Measurements from ENCODE around the gene CCDC12. TPM values are rescaled to one million over a fixed set of nuclear protein-coding genes. Genes with fewer than 3 reads are reported as not detected.

Gene CCDC12
- total RNA-seq, 1 experiment from 2014 or later: 52.7 TPM

DNA sequence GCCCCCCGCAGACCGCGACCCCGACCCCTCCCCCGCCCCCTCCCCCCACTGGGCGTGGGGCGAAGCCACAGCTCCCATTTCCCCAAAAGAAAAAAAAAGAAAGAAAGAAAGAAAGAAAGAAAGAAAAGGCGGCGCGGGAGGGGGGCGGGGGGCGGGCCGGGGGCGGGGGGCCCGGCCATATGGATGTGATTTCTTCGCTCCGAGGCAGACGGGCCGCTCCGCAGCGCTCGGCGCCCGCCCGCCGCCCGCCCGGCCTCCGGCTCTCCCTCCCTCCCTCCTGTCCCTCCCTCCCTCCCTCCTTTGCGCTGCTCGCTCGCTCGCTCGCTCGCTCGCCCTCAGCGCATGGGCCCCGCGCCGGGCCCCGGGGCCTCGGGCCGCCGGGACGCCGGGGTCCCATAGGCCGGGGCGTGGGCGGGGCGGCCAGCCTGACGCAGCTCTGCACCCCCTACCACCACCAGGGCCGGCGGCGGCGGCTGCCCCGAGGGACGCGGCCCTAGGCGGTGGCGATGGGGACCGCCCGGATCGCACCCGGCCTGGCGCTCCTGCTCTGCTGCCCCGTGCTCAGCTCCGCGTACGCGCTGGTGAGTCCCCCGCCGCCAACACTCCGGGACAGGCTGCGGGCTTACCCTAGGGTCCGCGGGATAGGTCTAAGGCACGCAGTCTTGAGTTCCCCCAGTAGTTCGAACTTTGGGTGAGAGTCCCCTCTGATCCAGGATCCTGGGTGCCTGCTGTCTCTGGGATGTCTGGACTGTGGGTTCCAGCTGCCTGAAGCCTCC is 93.3 kb downstream of the CCDC12 start:
- Histone ChIP-seq H3K4me1 (peaks cover 31% of the 10 kb centered on the region), H3K27me3 (replicated peaks; ENCODE audit: control insufficient read depth, insufficient read depth, low read length) (no peaks in the 10 kb centered on the region), H3K9me3 (no peaks in the 10 kb centered on the region), H3K4me3 (ENCODE audit: low read depth, low read length) (peak overlapping the region; percentile 58), H3K36me3 (ENCODE audit: control insufficient read depth, insufficient read depth, low read length) (no peaks in the 10 kb centered on the region)
- H3K4me1 Mint-ChIP-seq (ENCODE audit: low read depth, unreplicated experiment): peaks cover 10% of the 10 kb centered on the region
- BruUV-seq (replicated peaks): no TSS peak
- CTCF ChIA-PET: no interaction called here
- H3K36me3 Mint-ChIP-seq (ENCODE audit: insufficient read depth, unreplicated experiment): no peaks in the 10 kb centered on the region
- POLR2A ChIA-PET: interaction anchor here (0.5 kb wide), 1 partner anchor 281 kb away, joined by 5 read pairs; no protein-coding TSS in a partner anchor
- H3K4me3 Mint-ChIP-seq (ENCODE audit: unreplicated experiment): peak overlapping the region; percentile 85
- peaks cover 9% of the 10 kb centered on the region for H3K27me3 Mint-ChIP-seq (ENCODE audit: insufficient read depth, unreplicated experiment)
- no peaks in the 10 kb centered on the region for H3K9me3 Mint-ChIP-seq (ENCODE audit: unreplicated experiment)
- TF ChIP-seq, protein P1, sequence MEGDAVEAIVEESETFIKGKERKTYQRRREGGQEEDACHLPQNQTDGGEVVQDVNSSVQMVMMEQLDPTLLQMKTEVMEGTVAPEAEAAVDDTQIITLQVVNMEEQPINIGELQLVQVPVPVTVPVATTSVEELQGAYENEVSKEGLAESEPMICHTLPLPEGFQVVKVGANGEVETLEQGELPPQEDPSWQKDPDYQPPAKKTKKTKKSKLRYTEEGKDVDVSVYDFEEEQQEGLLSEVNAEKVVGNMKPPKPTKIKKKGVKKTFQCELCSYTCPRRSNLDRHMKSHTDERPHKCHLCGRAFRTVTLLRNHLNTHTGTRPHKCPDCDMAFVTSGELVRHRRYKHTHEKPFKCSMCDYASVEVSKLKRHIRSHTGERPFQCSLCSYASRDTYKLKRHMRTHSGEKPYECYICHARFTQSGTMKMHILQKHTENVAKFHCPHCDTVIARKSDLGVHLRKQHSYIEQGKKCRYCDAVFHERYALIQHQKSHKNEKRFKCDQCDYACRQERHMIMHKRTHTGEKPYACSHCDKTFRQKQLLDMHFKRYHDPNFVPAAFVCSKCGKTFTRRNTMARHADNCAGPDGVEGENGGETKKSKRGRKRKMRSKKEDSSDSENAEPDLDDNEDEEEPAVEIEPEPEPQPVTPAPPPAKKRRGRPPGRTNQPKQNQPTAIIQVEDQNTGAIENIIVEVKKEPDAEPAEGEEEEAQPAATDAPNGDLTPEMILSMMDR (IDR thresholded peaks at IDR 0.05; ENCODE audit: insufficient read depth in 1 of 2, low read depth in 1 of 2, low read length in 1 of 2, severe bottlenecking in 1 of 2, unreplicated experiment in 1 of 2): no peak
- intact Hi-C loops (cut with micrococcal nuclease; ENCODE audit: unreplicated experiment): no loop called here
- DNase-seq: no peak
- H3K27ac Mint-ChIP-seq (ENCODE audit: unreplicated experiment): peak overlapping the region; percentile 39

DNA sequence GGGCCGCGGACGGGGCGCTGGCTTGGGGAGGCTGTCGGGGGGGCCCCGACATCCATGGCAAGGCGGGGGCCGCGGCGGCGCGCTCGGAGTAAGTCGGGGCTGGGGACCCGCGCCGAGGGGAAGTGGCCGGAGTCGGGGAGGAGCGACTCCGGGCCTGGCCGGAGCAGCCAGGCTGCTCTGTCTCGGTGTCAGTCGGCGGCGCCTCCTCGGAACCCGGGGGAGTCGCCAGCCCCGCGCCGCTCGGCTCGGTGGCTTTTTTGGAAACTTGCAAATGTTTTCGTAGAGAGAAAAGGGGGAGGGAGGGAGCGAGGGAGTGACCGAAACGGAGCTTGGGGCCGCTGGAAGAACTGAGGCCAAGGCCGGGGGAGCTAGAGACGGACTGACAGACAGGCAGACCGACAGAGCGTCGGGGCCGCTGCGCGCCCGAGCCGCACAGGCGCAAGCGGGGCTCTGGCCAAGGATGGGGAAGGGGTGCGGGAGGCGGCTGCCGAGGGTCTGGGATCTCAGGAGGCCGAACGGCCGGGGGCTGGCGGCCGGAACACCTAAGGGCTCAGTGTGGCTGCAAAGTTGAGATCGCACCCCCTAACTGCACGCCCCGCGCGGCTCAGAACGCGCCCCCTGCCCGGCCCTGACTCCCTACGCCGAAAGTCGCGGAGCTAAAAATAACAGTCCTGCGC is 94.0 kb downstream of the CCDC12 start:
- Mint-ChIP-seq H3K4me3 (ENCODE audit: unreplicated experiment) (peak overlapping the region; percentile 85), H3K9me3 (ENCODE audit: unreplicated experiment) (no peaks in the 10 kb centered on the region), H3K27me3 (ENCODE audit: insufficient read depth, unreplicated experiment) (peaks cover 9% of the 10 kb centered on the region), H3K27ac (ENCODE audit: unreplicated experiment) (peak overlapping the region; percentile 39), H3K36me3 (ENCODE audit: insufficient read depth, unreplicated experiment) (no peaks in the 10 kb centered on the region), H3K4me1 (ENCODE audit: low read depth, unreplicated experiment) (peaks cover 10% of the 10 kb centered on the region)
- Histone ChIP-seq H3K36me3 (ENCODE audit: control insufficient read depth, insufficient read depth, low read length) (no peaks in the 10 kb centered on the region), H3K27me3 (replicated peaks; ENCODE audit: control insufficient read depth, insufficient read depth, low read length) (no peaks in the 10 kb centered on the region), H3K4me1 (peaks cover 38% of the 10 kb centered on the region), H3K4me3 (ENCODE audit: low read depth, low read length) (peak overlapping the region; percentile 58), H3K9me3 (no peaks in the 10 kb centered on the region)
- intact Hi-C loops (cut with micrococcal nuclease; ENCODE audit: unreplicated experiment): no loop called here
- BruUV-seq (replicated peaks): no TSS peak
- ChIA-PET POLR2A (interaction anchor here (0.5 to 0.7 kb wide), 2 partner anchors 9 to 282 kb away, joined by 5 read pairs; no protein-coding TSS in a partner anchor), CTCF (interaction anchor here (0.6 kb wide), 1 partner anchor 12 kb away, joined by 3 read pairs; no protein-coding TSS in a partner anchor)
- DNase-seq: peak in 1 of 2 experiments; percentile 41
- TF ChIP-seq, protein P1 (IDR thresholded peaks at IDR 0.05; ENCODE audit: insufficient read depth in 1 of 2, low read depth in 1 of 2, low read length in 1 of 2, severe bottlenecking in 1 of 2, unreplicated experiment in 1 of 2): no peak

DNA sequence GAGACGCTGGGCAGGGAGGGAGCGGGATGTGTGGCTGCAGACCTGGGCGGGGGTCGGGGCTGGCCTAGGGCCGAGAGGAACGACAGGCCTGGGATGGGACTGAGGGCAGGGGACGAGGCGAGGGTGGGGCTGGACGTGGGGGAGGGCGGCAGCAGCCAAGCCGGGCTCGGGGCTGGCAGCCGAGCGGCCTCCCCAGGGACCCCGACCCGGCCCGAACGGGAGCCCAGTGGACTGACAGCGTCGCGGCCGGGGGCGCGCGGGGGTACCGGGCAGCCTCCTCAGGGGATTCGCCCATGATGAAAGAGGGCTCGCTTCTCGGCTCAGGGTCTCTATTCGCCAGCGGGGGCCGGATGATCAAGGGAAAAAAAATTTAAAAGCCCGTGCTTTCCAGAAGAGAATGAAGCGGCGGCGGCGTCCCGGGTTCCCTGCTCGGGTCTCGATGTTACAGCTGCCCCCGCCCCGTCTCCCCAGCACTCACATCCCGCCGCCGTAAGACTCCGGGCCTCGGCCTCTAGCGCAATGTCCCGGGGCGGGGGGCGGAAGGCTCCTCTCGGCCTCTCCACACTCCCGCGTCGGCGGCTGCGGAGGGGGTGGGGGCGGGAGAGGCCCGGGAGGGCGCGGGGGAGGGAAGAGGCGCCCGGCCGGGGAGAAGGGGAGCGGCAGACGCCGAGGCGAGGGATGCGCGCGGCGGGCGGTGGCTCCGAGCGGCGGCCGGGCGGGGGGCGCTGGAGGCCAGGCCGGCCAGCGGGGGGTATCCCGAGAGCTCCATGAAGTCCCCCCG is 94.8 kb downstream of the CCDC12 start:
- H3K27ac Mint-ChIP-seq (ENCODE audit: unreplicated experiment): no peak overlapping the region
- POLR2A ChIA-PET: interaction anchor here (0.7 kb wide), 1 partner anchor 8 kb away, joined by 5 read pairs; no protein-coding TSS in a partner anchor
- peaks cover 10% of the 10 kb centered on the region for H3K4me1 Mint-ChIP-seq (ENCODE audit: low read depth, unreplicated experiment)
- TF ChIP-seq, protein P1 (IDR thresholded peaks at IDR 0.05; ENCODE audit: insufficient read depth in 1 of 2, low read depth in 1 of 2, low read length in 1 of 2, severe bottlenecking in 1 of 2, unreplicated experiment in 1 of 2): no peak
- CTCF ChIA-PET: interaction anchor here (0.6 kb wide), 1 partner anchor 13 kb away, joined by 3 read pairs; no protein-coding TSS in a partner anchor
- Histone ChIP-seq H3K4me1 (peaks cover 46% of the 10 kb centered on the region), H3K4me3 (ENCODE audit: low read depth, low read length) (peak overlapping the region; percentile 58), H3K27me3 (replicated peaks; ENCODE audit: control insufficient read depth, insufficient read depth, low read length) (no peaks in the 10 kb centered on the region), H3K9me3 (no peaks in the 10 kb centered on the region), H3K36me3 (ENCODE audit: control insufficient read depth, insufficient read depth, low read length) (no peaks in the 10 kb centered on the region)
- no peaks in the 10 kb centered on the region for H3K36me3 Mint-ChIP-seq (ENCODE audit: insufficient read depth, unreplicated experiment)
- peaks cover 9% of the 10 kb centered on the region for H3K27me3 Mint-ChIP-seq (ENCODE audit: insufficient read depth, unreplicated experiment)
- peak; percentile 50 to 55 for DNase-seq
- intact Hi-C loops (cut with micrococcal nuclease; ENCODE audit: unreplicated experiment): no loop called here
- peak overlapping the region; percentile 85 for H3K4me3 Mint-ChIP-seq (ENCODE audit: unreplicated experiment)
- BruUV-seq (replicated peaks): no TSS peak
- no peaks in the 10 kb centered on the region for H3K9me3 Mint-ChIP-seq (ENCODE audit: unreplicated experiment)
